Measurements from ENCODE around the gene CHRNA7.

DNA sequence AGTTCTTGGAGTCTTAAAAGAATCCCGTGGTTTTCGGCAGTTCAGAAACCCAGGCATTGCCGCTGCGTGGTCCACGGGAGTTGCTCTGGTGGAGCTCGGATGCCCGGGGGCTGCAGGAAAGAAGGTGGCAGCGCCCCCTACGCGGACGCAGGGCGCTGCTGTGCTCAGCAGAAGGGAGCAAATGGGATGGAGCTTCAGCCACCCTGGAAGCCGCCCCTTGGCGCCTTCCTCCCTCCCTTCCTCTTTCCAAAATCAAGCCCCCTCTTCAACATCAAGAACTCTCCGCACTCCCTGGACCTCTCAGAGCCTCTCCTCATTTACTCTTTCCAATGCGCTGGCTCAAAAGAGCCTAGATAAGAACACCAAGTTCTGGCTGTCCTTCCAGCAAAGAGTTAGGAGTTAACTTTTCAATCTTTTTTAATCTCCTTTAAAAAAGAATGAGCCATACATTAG is 880 bp upstream of the CHRNA7 start:
- TF ChIP-seq, protein P1, sequence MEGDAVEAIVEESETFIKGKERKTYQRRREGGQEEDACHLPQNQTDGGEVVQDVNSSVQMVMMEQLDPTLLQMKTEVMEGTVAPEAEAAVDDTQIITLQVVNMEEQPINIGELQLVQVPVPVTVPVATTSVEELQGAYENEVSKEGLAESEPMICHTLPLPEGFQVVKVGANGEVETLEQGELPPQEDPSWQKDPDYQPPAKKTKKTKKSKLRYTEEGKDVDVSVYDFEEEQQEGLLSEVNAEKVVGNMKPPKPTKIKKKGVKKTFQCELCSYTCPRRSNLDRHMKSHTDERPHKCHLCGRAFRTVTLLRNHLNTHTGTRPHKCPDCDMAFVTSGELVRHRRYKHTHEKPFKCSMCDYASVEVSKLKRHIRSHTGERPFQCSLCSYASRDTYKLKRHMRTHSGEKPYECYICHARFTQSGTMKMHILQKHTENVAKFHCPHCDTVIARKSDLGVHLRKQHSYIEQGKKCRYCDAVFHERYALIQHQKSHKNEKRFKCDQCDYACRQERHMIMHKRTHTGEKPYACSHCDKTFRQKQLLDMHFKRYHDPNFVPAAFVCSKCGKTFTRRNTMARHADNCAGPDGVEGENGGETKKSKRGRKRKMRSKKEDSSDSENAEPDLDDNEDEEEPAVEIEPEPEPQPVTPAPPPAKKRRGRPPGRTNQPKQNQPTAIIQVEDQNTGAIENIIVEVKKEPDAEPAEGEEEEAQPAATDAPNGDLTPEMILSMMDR (IDR thresholded peaks at IDR 0.05), result peak; percentile 53
- TF ChIP-seq ZFX (IDR thresholded peaks at IDR 0.05; ENCODE audit: borderline replicate concordance), result no peak
